ENCODE data around the gene PLA2G3.
"Not testable (repeated sequence)": the region's sequence is repeated elsewhere in the genome, so short reads cannot be mapped to it uniquely, and the experiment has no call there.

The PLA2G3 gene, protein sequence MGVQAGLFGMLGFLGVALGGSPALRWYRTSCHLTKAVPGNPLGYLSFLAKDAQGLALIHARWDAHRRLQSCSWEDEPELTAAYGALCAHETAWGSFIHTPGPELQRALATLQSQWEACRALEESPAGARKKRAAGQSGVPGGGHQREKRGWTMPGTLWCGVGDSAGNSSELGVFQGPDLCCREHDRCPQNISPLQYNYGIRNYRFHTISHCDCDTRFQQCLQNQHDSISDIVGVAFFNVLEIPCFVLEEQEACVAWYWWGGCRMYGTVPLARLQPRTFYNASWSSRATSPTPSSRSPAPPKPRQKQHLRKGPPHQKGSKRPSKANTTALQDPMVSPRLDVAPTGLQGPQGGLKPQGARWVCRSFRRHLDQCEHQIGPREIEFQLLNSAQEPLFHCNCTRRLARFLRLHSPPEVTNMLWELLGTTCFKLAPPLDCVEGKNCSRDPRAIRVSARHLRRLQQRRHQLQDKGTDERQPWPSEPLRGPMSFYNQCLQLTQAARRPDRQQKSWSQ

DNA sequence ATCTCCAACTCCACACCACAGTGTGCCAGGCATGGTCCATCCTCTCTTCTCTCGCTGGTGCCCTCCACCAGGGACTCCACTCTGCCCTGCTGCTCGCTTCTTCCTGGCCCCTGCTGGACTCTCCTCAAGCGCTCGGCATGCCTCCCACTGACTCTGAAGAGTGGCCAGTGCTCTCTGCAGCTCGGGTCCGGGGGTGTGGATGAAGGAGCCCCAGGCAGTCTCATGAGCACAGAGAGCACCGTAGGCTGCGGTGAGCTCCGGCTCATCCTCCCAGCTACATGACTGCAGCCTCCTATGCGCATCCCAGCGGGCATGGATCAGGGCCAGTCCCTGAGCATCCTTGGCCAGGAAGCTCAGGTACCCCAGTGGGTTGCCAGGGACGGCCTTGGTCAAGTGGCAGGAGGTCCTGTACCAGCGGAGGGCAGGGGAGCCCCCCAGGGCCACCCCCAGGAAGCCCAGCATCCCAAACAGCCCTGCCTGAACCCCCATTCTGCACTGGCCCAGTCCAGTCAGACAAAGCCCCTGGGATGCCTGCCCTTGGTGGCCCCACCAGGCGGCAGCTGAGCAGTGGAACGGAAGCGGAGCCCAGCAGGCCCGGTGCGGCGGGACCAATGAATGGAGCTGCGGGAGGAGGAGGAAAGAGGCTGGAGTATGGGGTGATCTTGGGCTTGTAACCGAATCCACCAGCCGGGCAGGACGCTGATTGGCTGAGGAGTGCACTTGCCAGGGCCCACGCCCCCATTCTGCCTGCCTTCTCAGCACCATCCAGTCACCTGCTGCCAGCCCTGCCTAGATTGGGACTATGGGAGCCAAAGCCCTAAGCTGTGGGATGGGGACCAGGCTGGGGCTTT lies at the start of gene PLA2G3:
Gene PLA2G3, minus strand, starts transcription at position 643 of the 851 bp plus-strand sequence. Its CDS starts 154 bp downstream, at position 489.
- DNase-seq = no peak

DNA sequence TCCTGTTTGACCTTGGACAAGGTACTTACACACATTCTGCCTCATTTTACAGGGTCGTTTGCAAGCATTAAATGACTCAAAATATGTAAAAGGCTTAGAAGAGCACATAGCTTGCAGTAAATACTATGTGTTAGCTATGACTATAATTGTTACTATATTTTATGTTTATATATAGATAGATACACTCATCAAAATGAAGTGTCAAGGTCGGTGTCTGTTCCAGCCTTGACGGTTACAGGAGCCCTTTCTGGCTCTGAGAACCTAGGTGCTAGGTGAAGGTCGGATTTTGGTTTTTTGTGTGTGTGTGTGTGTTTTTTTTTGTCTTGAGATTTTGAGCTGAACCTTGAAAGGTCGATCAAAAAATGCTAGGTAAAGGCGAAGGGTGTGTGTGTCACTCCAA lies 47.3 kb upstream of the PLA2G3 start:
- DNase-seq = no peak

DNA sequence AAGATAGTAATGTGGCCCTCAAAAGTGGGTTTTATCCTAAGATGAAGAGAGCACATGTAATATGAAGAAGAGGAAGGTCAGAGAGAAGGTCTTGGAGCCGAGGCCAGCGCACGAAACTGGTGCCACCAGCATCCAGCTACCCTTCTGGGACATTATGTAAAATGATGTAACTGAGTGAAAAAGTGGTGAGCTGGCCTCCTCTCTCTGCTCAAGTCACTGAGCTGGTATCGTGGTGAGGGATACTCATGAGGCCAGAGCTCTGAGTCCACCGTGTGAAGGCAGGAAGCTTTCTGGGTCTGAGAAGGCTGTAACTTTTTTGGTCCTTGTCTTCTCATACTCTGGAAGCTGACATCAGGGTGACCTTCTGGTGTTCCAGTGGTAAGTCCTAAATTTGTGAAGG lies 44.7 kb upstream of the PLA2G3 start:
- DNase-seq = no peak

DNA sequence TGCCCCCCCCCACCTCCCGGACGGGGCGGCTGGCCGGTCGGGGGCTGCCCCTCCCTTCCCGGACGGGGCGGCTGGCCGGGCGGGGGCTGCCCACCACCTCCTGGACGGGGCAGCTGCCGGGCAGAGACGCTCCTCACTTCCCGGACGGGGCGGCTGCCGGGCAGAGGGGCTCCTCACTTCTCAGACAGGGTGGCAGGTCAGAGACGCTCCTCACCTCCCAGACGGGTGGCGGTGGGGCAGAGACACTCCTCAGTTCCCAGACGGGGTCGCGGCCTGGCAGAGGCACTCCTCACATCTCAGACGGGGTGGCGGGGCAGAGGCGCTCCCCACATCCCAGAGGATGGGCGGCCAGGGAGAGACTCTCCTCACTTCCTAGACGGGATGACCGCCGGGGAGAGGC lies 43.7 kb upstream of the PLA2G3 start:
- no peak for DNase-seq

DNA sequence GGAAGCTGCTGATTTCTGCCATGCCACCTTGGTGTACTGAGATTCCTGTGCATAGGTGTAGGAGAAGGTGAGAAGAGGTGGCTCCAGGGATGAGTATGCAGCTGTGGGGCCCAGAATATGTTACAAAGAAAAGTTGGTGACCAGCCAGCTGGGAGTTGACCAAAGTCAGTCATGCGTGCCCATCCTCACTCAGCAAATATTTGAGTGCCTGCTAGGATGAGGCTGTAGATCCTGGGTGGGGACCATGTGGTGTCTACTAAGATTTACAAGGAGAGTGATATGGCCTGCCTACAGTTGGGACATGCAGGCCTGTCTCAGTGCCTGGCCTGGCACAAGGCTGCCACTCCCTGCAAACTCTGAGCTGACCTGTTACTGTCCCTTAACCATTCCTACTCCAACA lies 39.0 kb upstream of the PLA2G3 start:
- no peak for DNase-seq

DNA sequence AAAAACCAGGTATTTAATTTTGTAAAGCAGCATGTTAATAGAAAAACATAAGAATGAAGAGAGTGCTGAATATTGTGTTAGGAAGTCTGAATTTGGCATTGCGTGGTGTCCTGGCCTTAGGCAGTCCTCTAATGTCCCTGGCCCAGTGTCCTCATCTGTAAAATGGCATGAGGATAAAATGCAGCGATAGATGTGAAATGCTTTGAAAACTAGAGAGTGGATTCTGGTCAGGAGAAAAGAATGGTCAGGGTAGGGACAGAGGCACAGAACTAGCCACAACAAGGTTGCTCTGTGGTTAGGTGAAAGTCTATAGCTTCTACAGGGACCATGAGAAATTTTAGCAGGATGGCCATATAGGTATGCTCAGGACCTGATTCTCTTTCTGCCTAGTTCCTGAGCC lies 38.6 kb upstream of the PLA2G3 start:
- DNase-seq = no peak

DNA sequence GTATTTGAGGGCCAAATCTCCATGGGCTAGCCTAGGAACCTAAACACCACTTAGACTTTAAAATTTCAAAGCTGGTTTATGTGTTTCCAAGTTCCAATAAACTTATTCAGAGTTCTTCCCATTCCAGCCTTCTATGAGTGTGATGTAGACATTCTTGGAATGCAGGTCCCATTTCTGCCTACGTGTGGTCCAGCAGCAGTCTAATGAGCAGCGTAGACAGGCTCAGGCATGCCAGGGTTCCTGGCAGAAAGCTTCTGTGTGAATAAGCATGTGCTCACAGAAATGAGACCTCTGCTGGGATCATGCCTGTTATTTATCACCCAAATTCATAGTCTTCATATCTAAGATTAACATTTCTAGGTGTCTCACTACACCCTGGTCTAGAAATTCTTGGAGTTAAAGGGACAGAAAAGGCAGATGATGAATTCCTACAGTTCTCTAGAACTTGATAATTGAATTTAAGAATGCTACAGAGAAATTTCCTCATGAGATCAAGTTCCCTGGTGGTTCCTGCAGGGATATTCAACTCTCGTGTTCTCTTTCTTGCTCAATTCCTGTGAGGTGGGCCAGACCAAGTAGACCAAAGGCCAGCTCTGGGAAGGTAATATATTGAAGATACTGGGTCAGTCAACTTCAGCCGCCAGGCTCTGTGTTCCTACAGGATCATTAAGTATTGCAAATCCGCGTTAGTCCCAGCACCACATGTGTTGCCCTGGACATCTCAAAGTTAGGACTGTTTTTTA lies 37.3 kb upstream of the PLA2G3 start:
- DNase-seq = no peak

DNA sequence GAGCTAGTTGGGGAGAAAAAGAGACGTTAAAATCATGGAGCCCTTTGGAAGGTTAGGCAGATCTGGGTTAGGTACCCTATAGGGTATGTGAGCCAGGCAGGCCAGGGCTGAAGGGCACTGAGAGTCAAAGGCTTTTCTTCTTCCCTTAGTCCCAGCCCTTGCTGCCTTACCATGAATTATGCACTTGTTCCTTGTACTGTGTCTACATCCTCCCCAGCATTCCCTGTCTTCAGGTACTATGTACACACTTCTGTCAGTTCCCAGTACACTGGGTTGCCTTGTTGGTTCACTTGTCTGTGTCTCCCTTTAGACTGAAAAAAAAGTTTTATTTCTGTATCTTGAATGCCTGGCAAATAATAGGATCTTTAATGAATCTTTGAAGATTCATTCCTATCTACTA lies 36.6 kb upstream of the PLA2G3 start:
- DNase-seq = no peak

DNA sequence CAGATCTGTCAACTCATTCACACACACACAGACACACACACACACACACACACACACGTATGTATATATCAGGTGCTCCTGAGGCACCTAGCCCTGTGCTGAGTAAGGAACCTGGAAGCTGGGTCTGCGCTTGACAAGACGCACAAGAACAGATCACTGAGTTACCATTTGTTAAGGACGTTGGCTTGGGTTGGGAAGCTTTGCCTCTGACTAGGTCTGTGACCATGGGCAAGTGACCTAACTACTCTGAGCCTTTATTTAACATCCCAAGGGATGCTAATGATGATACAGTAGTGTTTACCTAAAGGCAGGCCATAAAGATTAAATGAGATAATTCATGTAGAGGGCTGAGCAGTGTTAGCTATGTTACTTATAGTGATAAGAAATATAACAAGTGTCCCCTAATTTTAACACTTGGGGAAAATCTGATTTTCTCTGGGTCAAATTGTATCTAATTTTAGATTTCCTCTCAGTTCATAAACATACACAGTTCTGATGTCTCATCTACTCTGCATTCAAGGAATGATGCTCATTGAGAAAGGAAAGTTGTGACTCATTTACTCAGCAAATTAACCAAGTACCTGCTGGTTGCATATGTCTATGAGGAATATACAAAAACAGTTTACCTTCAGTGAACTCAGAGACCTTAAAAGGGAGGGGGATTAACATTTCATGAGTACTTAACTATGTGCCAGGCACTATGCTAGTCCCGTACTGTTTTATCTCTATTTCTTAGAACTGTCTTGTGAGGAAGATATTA lies 33.3 kb upstream of the PLA2G3 start:
- DNase-seq = no peak

DNA sequence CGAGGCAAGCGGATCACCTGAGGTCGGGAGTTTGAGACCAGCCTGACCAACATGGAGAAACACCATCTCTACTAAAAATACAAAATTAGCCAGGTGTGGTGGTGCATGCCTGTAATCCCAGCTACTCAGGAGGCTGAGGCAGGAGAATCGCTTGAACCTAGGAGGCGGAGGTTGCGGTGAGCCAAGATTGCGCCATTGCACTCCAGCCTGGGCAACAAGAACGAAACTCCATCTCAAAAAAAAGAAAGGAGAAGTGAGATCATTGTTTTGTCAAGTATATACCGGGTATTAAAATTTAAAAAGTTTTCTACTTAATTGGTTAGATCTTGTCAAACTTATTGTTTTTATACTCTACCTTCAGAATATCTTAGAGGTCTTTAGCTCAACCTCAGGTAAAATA lies 31.4 kb upstream of the PLA2G3 start:
- not testable (repeated sequence) for DNase-seq

DNA sequence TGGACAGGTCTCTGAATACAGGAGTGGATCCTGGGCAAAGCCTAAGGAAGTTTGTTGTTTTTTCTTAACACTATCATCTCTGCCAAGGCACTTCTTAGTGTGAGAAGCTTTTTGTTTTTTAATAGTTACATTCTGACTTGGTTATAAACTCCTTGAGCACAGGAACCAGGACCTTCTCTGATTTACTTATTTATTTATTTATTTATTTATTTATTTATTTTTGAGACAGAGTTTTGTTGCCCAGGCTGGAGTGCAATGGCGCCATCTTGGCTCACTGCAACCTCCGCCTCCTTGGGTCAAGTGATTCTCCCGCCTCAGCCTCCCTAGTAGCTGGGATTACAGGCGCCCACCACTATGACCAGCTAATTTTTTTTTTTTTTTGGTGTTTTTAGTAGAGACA lies 30.7 kb upstream of the PLA2G3 start:
- DNase-seq = no peak

DNA sequence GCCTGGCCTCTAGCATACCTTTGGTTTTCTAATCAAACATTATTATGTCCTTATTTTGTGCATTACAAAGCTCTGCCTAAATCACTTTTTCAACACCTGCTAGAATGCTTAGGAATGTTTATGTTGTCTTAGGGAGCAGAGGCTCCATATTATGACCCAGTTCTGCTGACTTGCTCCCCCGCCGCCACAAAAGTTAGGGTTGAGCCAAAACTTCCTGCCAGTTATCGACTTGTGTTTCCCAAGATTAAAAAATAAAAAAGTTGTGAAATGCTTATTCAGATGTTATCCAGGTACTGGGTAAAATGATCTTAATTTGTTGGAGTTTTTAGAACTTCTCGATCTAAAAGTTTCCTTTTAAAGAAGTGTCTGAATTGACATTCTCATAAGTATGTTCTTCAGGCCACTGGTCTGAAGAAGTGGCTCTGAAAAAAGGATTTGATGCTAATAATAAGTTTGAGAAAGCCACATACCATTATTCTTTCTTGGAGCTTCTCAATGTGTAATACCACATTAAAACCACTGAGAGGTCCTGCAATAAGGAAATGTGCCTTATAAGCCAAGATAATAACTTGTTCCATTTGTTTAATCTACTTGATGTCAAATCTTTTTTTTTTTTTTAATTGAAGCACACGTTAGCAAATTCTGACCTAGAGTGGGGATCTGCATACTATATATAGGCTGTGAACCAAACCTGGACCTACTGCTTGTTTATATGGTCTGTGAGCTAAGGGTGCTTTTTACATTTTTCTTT lies 21.9 kb upstream of the PLA2G3 start:
- DNase-seq = no peak

DNA sequence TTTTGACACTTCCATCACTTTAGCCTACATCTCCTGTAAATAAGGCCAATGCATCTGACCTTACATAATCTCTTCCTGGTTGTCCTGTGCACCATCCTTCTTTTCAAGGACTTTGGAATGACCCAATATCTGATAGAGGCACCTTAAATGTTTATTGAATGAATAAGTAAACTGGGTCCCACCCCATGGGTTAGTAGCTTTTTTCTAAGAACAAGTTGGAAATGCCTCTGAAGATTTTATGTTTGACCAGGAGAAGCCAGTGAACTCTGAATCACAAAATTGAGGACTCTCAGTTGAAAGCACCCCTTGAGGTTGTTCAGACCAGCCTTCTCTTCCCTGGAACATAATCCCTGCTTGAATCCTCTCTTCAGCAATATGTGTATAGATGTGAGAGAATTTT lies 21.1 kb upstream of the PLA2G3 start:
- no peak for DNase-seq

DNA sequence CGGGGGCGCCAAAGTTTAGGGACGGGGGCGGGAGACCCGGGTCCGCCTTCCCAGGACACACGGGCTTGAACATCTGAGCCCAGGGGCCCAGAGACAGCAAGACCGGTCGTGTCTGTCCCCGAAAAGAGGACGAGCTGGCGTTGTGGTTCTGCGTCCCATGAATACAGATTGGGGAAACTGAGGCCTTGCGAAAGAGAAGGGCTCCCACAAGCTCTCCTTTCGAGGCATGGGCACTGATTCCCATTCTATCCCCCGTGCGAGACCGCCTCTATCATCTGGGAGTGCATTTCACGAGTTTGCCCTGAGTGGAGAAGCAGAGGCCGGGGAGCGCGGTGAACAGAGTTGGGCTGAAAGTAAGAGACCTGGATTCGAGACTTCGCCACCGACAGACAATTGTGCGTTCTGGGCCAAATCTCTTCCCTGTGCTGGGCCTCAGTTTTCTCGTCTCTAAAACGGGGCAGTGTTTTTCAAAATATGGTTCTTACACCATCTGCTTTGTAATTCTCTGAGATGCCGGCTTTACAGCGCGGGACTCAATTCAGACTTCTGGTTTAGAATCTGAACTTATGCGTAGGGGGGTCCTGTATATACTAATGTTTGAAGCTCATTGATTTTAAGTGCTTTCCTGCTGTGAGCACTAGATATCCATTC lies 20.1 kb upstream of the PLA2G3 start:
- no peak for DNase-seq

DNA sequence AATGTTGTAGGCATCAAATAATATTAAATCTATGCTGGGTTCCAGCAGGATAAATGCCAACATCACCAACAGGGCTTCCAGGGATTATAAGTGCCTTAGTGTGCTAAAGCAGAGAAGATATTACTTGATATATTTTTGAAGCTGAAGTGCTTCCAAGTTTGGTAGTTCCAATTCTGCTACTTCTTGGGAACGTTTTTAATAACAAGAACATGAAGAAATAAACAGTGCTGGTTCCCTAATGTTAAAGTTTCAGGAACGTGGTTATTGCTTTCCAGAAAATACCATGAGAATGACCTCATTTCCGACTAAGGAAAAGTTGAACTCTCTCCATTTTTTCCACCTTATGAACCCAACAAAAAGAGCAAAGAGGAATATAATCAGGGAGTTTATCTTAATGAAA lies 15.1 kb upstream of the PLA2G3 start:
- no peak for DNase-seq

DNA sequence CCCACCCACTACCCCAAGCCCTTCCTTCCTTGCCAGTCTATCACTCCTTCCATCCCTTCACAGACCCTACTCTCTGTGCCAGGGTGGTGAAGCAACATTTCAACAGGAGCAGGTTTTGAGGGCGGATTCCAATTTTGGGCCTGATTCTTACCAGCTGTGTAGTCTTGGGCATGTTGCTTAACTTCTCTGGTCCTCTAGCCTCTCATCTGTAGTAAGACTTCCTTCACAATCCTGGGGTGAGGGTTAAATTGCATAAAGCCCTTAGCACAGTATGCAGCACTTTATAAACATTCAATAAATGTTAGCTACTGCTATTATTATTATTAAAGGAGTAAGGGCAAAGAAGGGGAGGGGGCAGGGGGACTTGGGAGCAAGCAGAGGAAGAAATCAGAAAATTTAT lies 14.7 kb upstream of the PLA2G3 start:
- DNase-seq = no peak

DNA sequence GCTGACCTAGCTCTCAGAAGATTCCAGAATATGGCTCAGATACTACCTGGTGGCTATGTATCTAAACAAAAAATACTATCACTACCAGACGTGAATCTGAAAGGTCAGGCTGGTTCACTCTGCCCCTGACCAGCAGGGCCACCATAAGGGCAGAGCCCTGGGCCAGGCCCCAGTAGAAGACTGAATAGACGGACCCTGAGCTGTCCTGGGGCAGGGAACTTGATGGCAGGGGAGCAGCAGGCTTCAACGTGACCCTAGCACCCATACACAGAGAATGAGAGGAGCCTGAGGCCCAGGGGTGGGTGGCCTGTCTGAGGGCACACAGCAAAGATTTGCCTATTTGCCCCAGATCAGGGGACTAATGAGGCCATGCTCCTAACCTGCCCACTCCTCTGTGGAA lies 13.0 kb upstream of the PLA2G3 start:
- DNase-seq = no peak

DNA sequence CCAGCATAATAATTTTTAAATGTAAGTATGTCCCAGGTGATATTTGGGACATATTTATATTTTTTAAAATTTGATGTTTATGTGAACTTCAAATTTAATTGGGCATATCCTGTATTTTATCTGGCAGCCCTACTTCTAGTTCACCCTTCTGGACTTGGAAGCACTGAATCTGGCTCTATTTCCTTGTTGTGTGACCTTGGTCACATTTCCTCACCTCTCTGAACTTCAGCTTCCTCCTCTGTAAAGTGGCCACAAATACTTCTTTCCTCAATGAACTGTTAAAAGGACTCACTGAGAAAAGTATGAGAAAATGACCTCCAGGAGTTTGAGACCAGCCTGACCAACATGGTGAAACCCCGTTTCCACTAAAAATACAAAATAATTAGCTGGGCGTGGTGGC lies 11.6 kb upstream of the PLA2G3 start:
- DNase-seq = no peak

DNA sequence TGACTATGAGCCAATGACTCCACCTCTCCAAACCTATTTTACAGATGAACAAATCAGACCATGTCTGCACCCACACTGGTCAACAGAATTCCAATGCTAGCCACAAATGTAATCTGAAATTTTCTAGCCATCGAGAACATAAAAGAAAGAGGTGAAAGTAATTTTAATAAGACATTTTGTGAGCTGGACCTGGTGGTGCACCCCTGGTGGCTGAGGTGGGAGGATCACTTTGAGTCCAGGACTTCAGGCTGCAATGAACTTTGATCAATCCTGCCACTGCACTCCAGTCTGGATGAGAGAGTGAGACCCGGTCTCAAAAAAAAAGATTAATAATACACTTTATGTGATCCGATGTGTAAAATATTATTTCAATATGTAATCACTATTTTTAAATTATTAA lies 10.3 kb upstream of the PLA2G3 start:
- no peak for DNase-seq

DNA sequence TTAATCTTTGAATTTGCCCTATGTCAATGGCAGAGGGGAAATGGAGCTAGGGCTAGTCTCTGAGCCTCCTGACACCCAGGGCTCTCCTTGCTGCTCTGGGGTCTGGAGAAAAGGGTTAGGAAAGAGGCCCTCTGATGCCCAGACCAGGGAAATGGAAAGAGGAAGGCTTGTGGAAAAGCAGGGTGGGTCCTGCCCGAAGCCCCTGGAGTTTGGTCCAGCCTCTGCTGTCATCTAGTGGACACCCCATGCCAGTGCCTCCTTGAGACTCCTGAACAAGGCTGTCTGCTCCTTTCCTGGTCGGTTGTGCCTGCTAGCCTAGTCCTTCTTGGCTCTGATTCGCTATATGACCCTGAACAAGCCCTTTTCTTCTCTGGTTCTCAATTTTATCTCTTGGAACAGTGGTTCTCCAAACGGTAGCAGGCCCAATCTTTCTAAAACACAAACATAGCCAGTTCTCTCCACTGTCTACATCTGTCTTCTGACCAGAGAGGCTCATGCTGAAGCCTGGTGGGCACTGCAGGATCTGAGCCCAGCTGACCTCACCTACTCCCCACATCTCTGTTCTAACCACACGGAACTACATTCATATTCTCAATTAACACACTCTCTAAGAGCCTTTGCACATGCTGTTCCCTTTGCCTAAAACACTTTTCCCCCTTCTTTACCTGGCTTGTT lies 8.8 kb upstream of the PLA2G3 start:
- DNase-seq = no peak

DNA sequence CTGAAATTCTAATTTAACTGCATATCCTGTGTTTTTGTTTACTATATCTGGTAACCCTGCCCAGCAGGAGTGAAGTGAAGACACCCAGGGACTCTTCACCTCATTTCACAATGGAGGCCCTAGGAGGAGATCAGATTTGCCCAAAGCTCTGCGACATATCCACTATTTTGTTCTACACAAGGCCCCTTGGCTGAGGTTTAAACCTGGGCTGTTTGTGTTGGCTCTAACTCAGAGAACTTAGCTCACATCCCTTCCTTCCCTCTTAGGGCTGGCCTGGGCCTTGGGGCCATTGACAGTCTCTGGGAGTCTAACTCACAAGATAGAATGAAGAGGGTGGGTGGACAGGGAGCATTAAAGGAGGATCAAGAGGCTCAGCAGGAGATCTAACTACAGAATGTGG lies 8.2 kb upstream of the PLA2G3 start:
- DNase-seq = no peak
